H1 (cell line): ENCODE measurements around the gene GAS7. TPM values are rescaled to one million over a fixed set of nuclear protein-coding genes. Genes with fewer than 3 reads are reported as not detected.

Experiments used
- CTCF ChIA-PET: fragments of 300-600 bp; sonication (Branson Sonifier 250); formaldehyde crosslinking; loops from one replicate; lab custom pipeline; 2021; ENCODE audit not compliant: partially characterized antibody; lab: Charles Lee
- POLR2A ChIA-PET: fragments of 300-600 bp; sonication (Branson Sonifier 250); formaldehyde crosslinking; loops from one replicate; lab custom pipeline; 2021; ENCODE audit warnings: inconsistent platforms; ENCODE audit not compliant: partially characterized antibody; lab: Charles Lee
- DNase-seq, 2 experiments: peaks; one replicate each; pipeline versions ENCODE4 v3.0.0 to v3.0.0-alpha.2; 2010 to 2022; ENCODE audit warnings: low spot score in 2 of 2, low read depth in 1 of 2, mixed read lengths in 1 of 2
- FAIRE-seq: peaks from 2 replicates; lab custom pipeline; 2011; peaks lifted over from hg19 to GRCh38; lab: Jason Lieb, UNC
- H2AFZ ChIP-seq: 2 replicates; pipeline ENCODE4 v1.8.1; 2012; ENCODE audit warnings: low read length, inconsistent platforms
- H2AK5ac ChIP-seq: 2 replicates; pipeline ENCODE4 v1.6.1; 2013; ENCODE audit warnings: low read depth, low read length
- H2BK120ac ChIP-seq: replicated peaks from 2 replicates; pipeline ENCODE3; 2013; ENCODE audit warnings: low read depth, low read length, inconsistent platforms
- H2BK12ac ChIP-seq: 2 replicates; pipeline ENCODE4 v1.6.1; 2013; ENCODE audit warnings: low read depth, low read length
- H2BK15ac ChIP-seq: 2 replicates; pipeline ENCODE4 v1.6.1; 2013; ENCODE audit warnings: low read length
- H2BK20ac ChIP-seq: 2 replicates; pipeline ENCODE4 v1.6.1; 2013; ENCODE audit warnings: low read length
- H2BK5ac ChIP-seq: 2 replicates; pipeline ENCODE4 v1.6.1; 2013; ENCODE audit warnings: low read depth, low read length
- H3K14ac ChIP-seq: 2 replicates; pipeline ENCODE4 v1.6.1; 2013; ENCODE audit warnings: inconsistent platforms; ENCODE audit not compliant: insufficient read length
- H3K18ac ChIP-seq: 2 replicates; pipeline ENCODE4 v1.6.1; 2013; ENCODE audit warnings: low read length; ENCODE audit errors: extremely low read depth
- H3K23ac ChIP-seq: 2 replicates; pipeline ENCODE4 v1.6.1; 2013; ENCODE audit warnings: inconsistent platforms; ENCODE audit not compliant: insufficient read length
- H3K23me2 ChIP-seq: 2 replicates; pipeline ENCODE4 v1.6.1; 2013; ENCODE audit warnings: low read depth, low read length
- H3K27ac ChIP-seq: 2 replicates; pipeline ENCODE4 v1.6.1; 2011; ENCODE audit warnings: low read depth, low read length, inconsistent platforms
- H3K27me3 ChIP-seq, 4 experiments: replicated peaks in 1 of 4; 1 replicate in 1 of 4; 2 replicates in 3 of 4; pipeline versions ENCODE4 v1.6.1 to v1.8.1; 2011 to 2013; ENCODE audit warnings: low read length in 3 of 4, mild to moderate bottlenecking in 3 of 4, inconsistent platforms in 2 of 4, mixed read lengths in 2 of 4, moderate library complexity in 1 of 4; ENCODE audit not compliant: control insufficient read depth in 3 of 4, insufficient read depth in 3 of 4; ENCODE audit errors: extremely low read depth in 1 of 4
- H3K36me3 ChIP-seq, 4 experiments: 2 replicates each; pipeline versions ENCODE4 v1.6.1 to v1.8.1; 2011 to 2013; ENCODE audit warnings: mild to moderate bottlenecking in 4 of 4, low read length in 3 of 4, moderate library complexity in 2 of 4, control low read depth in 1 of 4, inconsistent platforms in 1 of 4; ENCODE audit not compliant: insufficient read depth in 4 of 4, control insufficient read depth in 2 of 4
- H3K4ac ChIP-seq: replicated peaks from 2 replicates; pipeline ENCODE3; 2013; ENCODE audit warnings: low read length, low read depth, mixed read lengths, inconsistent platforms; ENCODE audit not compliant: insufficient read length
- H3K4me1 ChIP-seq, 4 experiments: replicated peaks in 1 of 4; 1 replicate in 1 of 4; 2 replicates in 3 of 4; pipeline versions ENCODE4 v1.6.1 to v1.8.1; 2011 to 2013; ENCODE audit warnings: low read length in 3 of 4, inconsistent platforms in 2 of 4, mixed read lengths in 1 of 4; ENCODE audit not compliant: insufficient read depth in 4 of 4, control insufficient read depth in 3 of 4
- H3K4me2 ChIP-seq, 2 experiments: 2 replicates each; pipeline versions ENCODE4 v1.6.1 to v1.8.1; 2011 to 2013; ENCODE audit warnings: low read depth in 2 of 2, low read length in 2 of 2, control low read depth in 1 of 2, inconsistent platforms in 1 of 2, mild to moderate bottlenecking in 1 of 2; ENCODE audit not compliant: insufficient read depth in 1 of 2
- H3K4me3 ChIP-seq, 4 experiments: fragments of 200-600, 300-600 bp in 1 of 4; sonication (generic), shearing (Covaris generic), sonication (Bioruptor Twin) in 1 of 4; 2 replicates each; pipeline versions ENCODE4 v1.5.1 to v1.8.1; 2011 to 2016; ENCODE audit warnings: low read length in 4 of 4, low read depth in 3 of 4, control low read depth in 2 of 4, inconsistent platforms in 2 of 4, mild to moderate bottlenecking in 2 of 4, mixed read lengths in 1 of 4, moderate library complexity in 1 of 4; ENCODE audit not compliant: insufficient read depth in 2 of 4; ENCODE audit errors: extremely low read depth in 1 of 4
- H3K56ac ChIP-seq: replicated peaks from 2 replicates; pipeline ENCODE3; 2013; ENCODE audit warnings: low read depth, mild to moderate bottlenecking, mixed read lengths, low read length, inconsistent platforms; ENCODE audit not compliant: insufficient read length
- H3K79me1 ChIP-seq: 2 replicates; pipeline ENCODE4 v1.6.1; 2013; ENCODE audit warnings: low read depth, low read length, control low read depth
- H3K79me2 ChIP-seq, 2 experiments: 2 replicates each; pipeline versions ENCODE4 v1.6.1 to v1.8.1; 2012 to 2013; ENCODE audit warnings: low read length in 2 of 2, mild to moderate bottlenecking in 2 of 2, inconsistent platforms in 1 of 2; ENCODE audit not compliant: insufficient read depth in 2 of 2, control insufficient read depth in 1 of 2
- H3K9ac ChIP-seq, 4 experiments: replicated peaks in 1 of 4; 1 replicate in 1 of 4; 2 replicates in 3 of 4; pipeline versions ENCODE4 v1.6.1 to v1.8.1; 2011 to 2013; ENCODE audit warnings: low read depth in 3 of 4, low read length in 3 of 4, control low read depth in 2 of 4, mild to moderate bottlenecking in 2 of 4, moderate library complexity in 2 of 4, inconsistent platforms in 1 of 4; ENCODE audit errors: extremely low read depth in 1 of 4
- H3K9me3 ChIP-seq, 2 experiments: 2 replicates each; pipeline versions ENCODE4 v1.6.1 to v1.8.1; 2012 to 2013; ENCODE audit warnings: mild to moderate bottlenecking in 2 of 2, moderate library complexity in 2 of 2, control low read depth in 1 of 2, inconsistent platforms in 1 of 2, low read depth in 1 of 2, low read length in 1 of 2, mixed read lengths in 1 of 2; ENCODE audit not compliant: insufficient read depth in 2 of 2
- H4K20me1 ChIP-seq, 2 experiments: replicated peaks in 1 of 2; 2 replicates each; pipeline versions ENCODE3 to v1.8.1; 2011 to 2013; ENCODE audit warnings: inconsistent platforms in 2 of 2, low read length in 2 of 2, mild to moderate bottlenecking in 1 of 2; ENCODE audit not compliant: insufficient read depth in 2 of 2, control insufficient read depth in 1 of 2
- H4K5ac ChIP-seq: 2 replicates; pipeline ENCODE4 v1.6.1; 2013; ENCODE audit warnings: low read length, low read depth, mixed read lengths, inconsistent platforms; ENCODE audit not compliant: insufficient read length
- H4K8ac ChIP-seq: 2 replicates; pipeline ENCODE4 v1.8.0; 2013; ENCODE audit warnings: mild to moderate bottlenecking, moderate library complexity, low read length, inconsistent platforms; ENCODE audit not compliant: insufficient read depth; ENCODE audit errors: extremely low read depth
- H4K91ac ChIP-seq: replicated peaks from 2 replicates; pipeline ENCODE3; 2013; ENCODE audit warnings: low read length, mixed read lengths, inconsistent platforms; ENCODE audit not compliant: insufficient read length
- BRCA1 ChIP-seq: IDR thresholded peaks from 2 replicates; pipeline ENCODE4 v1.6.1; 2012; ENCODE audit warnings: low read depth, low read length, improper control_type of control experiment
- CREB1 ChIP-seq: IDR thresholded peaks from 2 replicates; pipeline ENCODE4 v1.6.1; 2012; ENCODE audit warnings: inconsistent platforms
- KDM1A ChIP-seq: fragments of 200-600, 300-600 bp; sonication (generic); IDR thresholded peaks from 2 replicates; pipeline ENCODE4 v1.7.1; 2016; ENCODE audit warnings: mild to moderate bottlenecking, low read length, borderline replicate concordance
- WGBS, 2 experiments: shearing (Covaris generic) in 1 of 2; methylation state at CpG; one replicate each; pipeline versions ENCODE4 v1.1.6 to v1.1.7; 2013 to 2015; ENCODE audit warnings: low lambda C conversion rate in 2 of 2, mixed read lengths in 2 of 2, inconsistent platforms in 1 of 2, low coverage in 1 of 2, missing lambda C conversion rate in 1 of 2; ENCODE audit not compliant: insufficient replicate concordance in 2 of 2, insufficient coverage in 1 of 2, insufficient read length in 1 of 2; ENCODE audit errors: extremely low coverage in 1 of 2, missing lambda C conversion rate in 1 of 2; 5-methylcytosine and 5-hydroxymethylcytosine counted together
- polyA plus RNA-seq, 7 experiments: library from polyadenylated mRNA; depleted of rRNA in 3 of 7; stranded (reverse) in 5 of 7; unstranded in 2 of 7; fragments of >200 nt in 5 of 7; fragments of 200-250 nt in 2 of 7; gene quantifications; 1 replicate in 5 of 7; 2 replicates in 1 of 7; 4 replicates in 1 of 7; pipeline versions ENCODE4 v1.2.1 to v1.2.3, GENCODE V29; 2011 to 2013; ENCODE audit warnings: missing spikeins in 2 of 7, mixed read lengths in 2 of 7
- total RNA-seq: library from RNA; stranded (reverse); fragmentation: NEBNext Ultra II Directional; extraction: Animal tissue kit (Norgen Biotek cat#: 25700); gene quantifications from 2 replicates; pipeline ENCODE4 v1.2.1, GENCODE V29; 2021
- TF ChIP-seq, protein P1 (sequence below): IDR thresholded peaks from 2 replicates; pipeline ENCODE4 v1.6.1; 2012; ENCODE audit warnings: inconsistent platforms

Gene GAS7
- total and polyA plus RNA-seq, 2 of the 8 experiments (the other 6 are each of a cell fraction or from before 2014, with no cell fraction given): 5.0 to 14.5 TPM

DNA sequence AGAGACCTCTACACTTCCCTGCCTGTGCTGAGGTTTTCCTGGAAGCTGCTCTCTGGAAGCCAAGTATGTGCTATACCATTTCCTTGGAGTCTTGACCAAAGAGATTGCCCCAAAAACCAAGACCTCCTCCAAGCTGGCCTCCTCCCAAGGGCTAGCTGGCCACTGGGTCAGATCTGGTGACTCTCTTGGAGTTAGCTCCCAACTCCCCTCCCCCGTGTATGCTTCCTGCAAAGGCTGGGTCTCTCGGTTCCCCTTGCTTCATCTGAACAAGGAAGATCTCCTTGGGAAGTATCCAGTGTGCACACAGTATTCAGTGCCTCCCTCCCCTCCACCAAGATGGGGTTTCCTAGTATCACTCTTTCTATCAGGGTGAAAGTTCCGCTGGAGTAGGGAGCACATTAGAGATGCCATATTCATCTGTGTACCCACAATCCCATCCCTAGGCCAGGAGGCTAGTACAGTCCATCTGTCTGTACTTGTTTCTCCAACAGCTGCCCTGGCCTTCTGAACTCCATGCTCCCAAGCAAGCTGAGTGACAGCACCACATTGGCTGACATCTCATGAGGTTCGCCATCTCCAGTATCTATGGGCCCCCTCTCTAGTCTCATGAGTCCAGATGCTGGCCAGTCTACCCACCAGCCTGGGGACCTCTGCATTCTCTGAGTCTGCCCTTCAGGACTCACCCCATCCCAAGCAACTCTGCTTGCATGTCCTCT, 3.2 kb downstream of the GAS7 start:
- H2BK15ac ChIP-seq: no peak overlapping the region
- H2BK12ac ChIP-seq: no peak overlapping the region
- H2BK20ac ChIP-seq: no peak overlapping the region
- no peak overlapping the region for H2BK120ac ChIP-seq
- 91% methylated on average over 4 of the region's 4 CpGs; no CpG with 5 or more reads in 1 of the 2 experiments for WGBS, 2 experiments
- H3K27me3 ChIP-seq: peaks cover 2 to 25% (median 24%) of the 10 kb centered on the region in 4 experiments
- H4K91ac ChIP-seq: no peak overlapping the region
- no peak overlapping the region for H4K5ac ChIP-seq
- H2BK5ac ChIP-seq: no peak overlapping the region
- H3K9me3 ChIP-seq: peaks cover 6 to 11% of the 10 kb centered on the region in 2 experiments; a peak in 2 of 4 replicates
- H3K36me3 ChIP-seq: 0 out of 8 replicates have a peak, but pooled peaks cover 0 to 7% (median 0%) of the 10 kb centered on the region in 4 experiments
- FAIRE-seq (no peak), DNase-seq (no peak)
- peak overlapping the region; percentile 53 for H2AK5ac ChIP-seq
- H3K56ac ChIP-seq: no peak overlapping the region
- no peaks in the 10 kb centered on the region for H3K79me2 ChIP-seq
- H3K14ac ChIP-seq: no peak overlapping the region
- no peak overlapping the region for H3K18ac ChIP-seq
- peaks cover 3% of the 10 kb centered on the region; the same call in 1 of the 2 replicates for H3K79me1 ChIP-seq
- H3K4me2 ChIP-seq: no peak overlapping the region
- H3K4ac ChIP-seq: no peak overlapping the region
- ChIA-PET POLR2A (no interaction called here), CTCF (interaction anchor here (1.2 to 1.5 kb wide), 2 partner anchors 12 to 76 kb away, joined by 3 read pairs; no protein-coding TSS in a partner anchor)
- no peak overlapping the region for H3K23ac ChIP-seq
- peaks cover 9% of the 10 kb centered on the region; the same call in 1 of the 2 replicates for H3K23me2 ChIP-seq
- H3K27ac ChIP-seq: no peak overlapping the region
- H4K20me1 ChIP-seq: peaks cover 2% of the 10 kb centered on the region in 2 experiments
- no peak overlapping the region for H3K4me3 ChIP-seq
- H4K8ac ChIP-seq: no peak overlapping the region
- no peak overlapping the region for H2AFZ ChIP-seq
- peaks cover 0 to 6% (median 0%) of the 10 kb centered on the region in 4 experiments; a peak in 2 of 7 replicates for H3K4me1 ChIP-seq
- no peak overlapping the region for H3K9ac ChIP-seq
- no peak for TF ChIP-seq CREB1
- TF ChIP-seq BRCA1: no peak
- TF ChIP-seq, protein P1, sequence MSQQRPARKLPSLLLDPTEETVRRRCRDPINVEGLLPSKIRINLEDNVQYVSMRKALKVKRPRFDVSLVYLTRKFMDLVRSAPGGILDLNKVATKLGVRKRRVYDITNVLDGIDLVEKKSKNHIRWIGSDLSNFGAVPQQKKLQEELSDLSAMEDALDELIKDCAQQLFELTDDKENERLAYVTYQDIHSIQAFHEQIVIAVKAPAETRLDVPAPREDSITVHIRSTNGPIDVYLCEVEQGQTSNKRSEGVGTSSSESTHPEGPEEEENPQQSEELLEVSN: no peak
- TF ChIP-seq KDM1A: no peak
